B cell (primary cell): Measurements from ENCODE around the gene TENT4A.

ENCODE experiments used
- EZH2 ChIP-seq: IDR thresholded peaks from 2 replicates; pipeline ENCODE4 v1.6.1; 2012; ENCODE audit warnings: borderline replicate concordance, low read depth, mild to moderate bottlenecking, moderate library complexity, low read length; ENCODE audit not compliant: insufficient read depth, poor library complexity, severe bottlenecking
- TF ChIP-seq, protein P1 (sequence below): fragments of 200-600 bp; IDR thresholded peaks from one replicate; pipeline ENCODE4 v1.8.0; 2022; ENCODE audit warnings: antibody characterized with exemption, mild to moderate bottlenecking

DNA sequence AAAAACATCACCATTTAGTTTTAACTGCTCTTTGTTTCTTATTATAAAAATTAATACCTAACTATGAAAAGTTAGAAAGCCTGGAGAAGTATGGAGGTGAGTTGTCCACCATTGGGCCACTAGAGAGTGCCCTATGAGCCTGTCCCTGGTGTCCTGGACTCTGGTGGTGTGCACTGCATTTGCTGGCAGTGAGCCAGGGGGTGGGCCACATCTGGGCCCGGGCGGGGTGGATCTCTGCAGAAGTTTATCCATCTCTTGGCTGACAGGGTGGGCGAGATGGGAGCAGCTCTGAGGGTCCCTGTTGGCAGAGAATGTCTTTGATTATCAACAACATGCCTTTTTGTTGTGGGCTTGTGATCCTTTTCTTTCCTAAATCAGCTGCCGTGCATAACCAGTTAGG, 8.2 kb downstream of the TENT4A start:
- TF ChIP-seq, protein P1, sequence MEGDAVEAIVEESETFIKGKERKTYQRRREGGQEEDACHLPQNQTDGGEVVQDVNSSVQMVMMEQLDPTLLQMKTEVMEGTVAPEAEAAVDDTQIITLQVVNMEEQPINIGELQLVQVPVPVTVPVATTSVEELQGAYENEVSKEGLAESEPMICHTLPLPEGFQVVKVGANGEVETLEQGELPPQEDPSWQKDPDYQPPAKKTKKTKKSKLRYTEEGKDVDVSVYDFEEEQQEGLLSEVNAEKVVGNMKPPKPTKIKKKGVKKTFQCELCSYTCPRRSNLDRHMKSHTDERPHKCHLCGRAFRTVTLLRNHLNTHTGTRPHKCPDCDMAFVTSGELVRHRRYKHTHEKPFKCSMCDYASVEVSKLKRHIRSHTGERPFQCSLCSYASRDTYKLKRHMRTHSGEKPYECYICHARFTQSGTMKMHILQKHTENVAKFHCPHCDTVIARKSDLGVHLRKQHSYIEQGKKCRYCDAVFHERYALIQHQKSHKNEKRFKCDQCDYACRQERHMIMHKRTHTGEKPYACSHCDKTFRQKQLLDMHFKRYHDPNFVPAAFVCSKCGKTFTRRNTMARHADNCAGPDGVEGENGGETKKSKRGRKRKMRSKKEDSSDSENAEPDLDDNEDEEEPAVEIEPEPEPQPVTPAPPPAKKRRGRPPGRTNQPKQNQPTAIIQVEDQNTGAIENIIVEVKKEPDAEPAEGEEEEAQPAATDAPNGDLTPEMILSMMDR = no peak
- TF ChIP-seq EZH2 = no peak
